Measurements from ENCODE around the gene EYA3.

DNA sequence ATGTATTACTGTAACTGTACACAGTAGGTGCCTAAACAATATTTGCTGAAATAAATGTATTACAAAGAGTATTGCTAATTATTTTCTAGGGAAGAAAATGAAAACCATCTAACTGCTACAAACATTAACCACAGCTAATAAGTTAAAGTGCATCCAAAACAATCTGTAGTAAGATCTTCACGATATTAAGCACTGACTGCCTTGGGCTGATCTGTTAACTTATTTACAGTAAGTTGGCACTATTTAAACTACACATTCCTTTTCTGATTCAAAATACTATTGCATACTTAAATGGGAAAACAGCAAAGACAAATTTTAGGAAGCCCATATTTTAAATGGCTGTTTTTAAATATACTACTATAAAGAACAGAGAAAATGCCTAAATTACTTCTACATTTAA, 4.5 kb downstream of the EYA3 start:
- TF ChIP-seq, protein P1, sequence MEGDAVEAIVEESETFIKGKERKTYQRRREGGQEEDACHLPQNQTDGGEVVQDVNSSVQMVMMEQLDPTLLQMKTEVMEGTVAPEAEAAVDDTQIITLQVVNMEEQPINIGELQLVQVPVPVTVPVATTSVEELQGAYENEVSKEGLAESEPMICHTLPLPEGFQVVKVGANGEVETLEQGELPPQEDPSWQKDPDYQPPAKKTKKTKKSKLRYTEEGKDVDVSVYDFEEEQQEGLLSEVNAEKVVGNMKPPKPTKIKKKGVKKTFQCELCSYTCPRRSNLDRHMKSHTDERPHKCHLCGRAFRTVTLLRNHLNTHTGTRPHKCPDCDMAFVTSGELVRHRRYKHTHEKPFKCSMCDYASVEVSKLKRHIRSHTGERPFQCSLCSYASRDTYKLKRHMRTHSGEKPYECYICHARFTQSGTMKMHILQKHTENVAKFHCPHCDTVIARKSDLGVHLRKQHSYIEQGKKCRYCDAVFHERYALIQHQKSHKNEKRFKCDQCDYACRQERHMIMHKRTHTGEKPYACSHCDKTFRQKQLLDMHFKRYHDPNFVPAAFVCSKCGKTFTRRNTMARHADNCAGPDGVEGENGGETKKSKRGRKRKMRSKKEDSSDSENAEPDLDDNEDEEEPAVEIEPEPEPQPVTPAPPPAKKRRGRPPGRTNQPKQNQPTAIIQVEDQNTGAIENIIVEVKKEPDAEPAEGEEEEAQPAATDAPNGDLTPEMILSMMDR (IDR thresholded peaks at IDR 0.05): no peak
- TF ChIP-seq POLR2A (IDR thresholded peaks at IDR 0.05): no peak
